NCI-H187 (cell line): ENCODE data around the gene LEMD3.

Experiments used
- DNase-seq, 2 experiments: peaks; one replicate each; lab custom pipeline; 2025; lab: John Stamatoyannopoulos, UW

Gene LEMD3

GRCh38 chr12:65170209-65170881 lies 962 bp downstream of the LEMD3 start:
- DNase-seq, result peak in 1 of 2 experiments; percentile 62

- no peak for DNase-seq
These were observed 1.7 kb downstream of the LEMD3 start for GRCh38 chr12:65171073-65171472.

- no peak for DNase-seq
These were observed 2.5 kb downstream of the LEMD3 start for GRCh38 chr12:65171870-65172269.

GRCh38 chr12:65175385-65175784 lies 6.0 kb downstream of the LEMD3 start:
- DNase-seq, result no peak

DNA sequence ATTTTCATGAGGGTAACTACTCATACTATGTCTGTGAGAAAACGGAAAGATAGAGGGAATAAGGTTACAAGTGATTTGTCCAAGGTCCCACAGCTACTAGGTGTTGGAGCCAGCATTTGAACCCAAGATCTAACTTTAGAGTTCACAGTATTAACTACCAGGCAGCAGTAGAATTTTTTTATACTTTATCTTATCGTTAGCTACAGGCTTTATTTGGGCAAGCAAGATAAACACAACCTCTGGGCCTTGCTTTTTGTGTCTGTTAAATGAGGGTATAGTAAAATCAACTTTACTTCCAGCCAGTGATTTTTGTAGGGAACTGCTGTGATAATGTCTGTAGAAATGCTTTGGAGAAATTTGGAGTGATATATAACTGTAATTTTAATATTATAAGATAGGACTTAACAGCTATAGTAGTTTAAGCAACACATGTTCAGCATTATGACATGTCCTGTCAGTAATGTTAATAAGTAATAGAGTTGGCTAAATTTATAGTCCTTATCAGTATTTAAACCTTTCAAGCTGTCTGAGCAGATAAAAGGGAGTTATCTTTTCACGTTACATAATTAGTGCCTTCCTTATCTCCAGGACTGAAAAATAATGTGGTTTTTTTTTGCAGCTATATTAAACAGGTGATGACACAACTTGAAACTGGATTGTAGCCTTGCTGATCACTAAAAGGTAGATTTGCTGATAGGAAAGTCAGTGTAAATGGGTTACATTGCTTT lies 12.8 kb downstream of the LEMD3 start:
- no peak for DNase-seq

GRCh38 chr12:65184176-65184857 lies 14.9 kb downstream of the LEMD3 start:
- DNase-seq, result no peak

DNA sequence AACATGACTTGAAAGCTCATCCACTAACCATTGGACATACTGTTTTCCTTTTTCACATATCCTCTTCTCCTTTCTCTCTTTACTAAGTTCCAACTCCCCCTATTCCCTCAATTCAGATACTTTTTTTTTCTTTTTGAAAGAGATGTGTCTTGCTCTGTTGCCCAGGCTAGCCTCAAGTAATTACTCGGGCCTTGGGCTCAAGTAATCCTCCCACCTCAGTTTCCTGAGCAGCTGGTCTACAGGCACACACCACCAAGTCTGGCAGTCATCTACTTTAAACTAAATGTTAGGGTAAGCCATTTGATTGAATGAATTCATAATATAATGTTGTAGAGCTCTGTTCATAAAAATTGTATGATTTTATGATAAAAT lies 15.5 kb downstream of the LEMD3 start:
- DNase-seq, result no peak

GRCh38 chr12:65187665-65188064 lies 18.3 kb downstream of the LEMD3 start:
- no peak for DNase-seq

- no peak for DNase-seq
These were observed 18.9 kb downstream of the LEMD3 start for GRCh38 chr12:65188179-65188701.

- DNase-seq, result no peak
These were observed 19.8 kb downstream of the LEMD3 start for GRCh38 chr12:65189028-65189718.

DNA sequence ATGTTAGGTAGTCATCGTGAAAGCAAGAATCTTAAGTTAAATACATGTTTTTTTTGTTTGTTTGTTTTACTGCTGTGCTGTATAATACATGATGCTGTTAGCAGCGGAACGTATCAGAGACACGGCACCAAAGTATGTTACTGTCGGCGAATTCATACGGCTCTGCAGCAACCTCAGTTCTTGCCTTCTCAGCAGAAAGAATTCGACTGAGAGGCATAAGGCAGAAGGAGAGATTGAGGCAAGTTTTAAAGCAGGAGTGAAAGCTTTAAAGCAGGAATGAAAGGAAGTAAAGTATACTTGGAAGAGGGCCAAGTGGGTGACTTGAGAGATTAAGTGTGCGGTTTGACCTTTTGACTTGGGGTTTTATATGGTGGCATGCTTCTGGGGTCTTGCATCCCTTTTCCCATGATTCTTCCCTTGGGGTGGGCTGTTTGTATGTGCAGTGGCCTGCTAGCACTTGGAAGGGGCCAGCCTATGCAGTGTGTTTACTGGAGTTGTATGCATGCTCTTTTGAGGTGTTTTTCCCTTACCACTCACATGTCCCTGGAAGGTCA lies 23.7 kb downstream of the LEMD3 start:
- no peak for DNase-seq

DNA sequence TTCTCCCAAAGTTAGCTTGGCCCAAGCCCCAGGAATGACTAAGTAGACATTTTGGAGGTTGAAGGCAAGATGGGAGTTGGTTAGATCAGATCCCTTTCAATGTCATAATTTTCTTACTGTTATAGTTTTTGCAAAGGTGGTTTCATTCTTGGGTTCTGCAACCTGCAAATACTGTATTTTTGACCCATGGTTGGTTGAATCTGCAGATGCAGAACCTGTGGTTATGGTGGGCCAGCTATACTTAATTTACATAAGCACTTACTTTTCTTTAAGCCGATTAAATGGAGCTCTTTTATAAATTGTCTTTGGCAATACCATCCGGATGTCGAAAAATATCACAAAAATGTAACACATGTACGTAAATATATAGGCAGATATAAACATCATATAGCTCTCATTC lies 25.6 kb downstream of the LEMD3 start:
- no peak for DNase-seq

- DNase-seq, result no peak
These were observed 26.1 kb downstream of the LEMD3 start for GRCh38 chr12:65195387-65196055.

DNA sequence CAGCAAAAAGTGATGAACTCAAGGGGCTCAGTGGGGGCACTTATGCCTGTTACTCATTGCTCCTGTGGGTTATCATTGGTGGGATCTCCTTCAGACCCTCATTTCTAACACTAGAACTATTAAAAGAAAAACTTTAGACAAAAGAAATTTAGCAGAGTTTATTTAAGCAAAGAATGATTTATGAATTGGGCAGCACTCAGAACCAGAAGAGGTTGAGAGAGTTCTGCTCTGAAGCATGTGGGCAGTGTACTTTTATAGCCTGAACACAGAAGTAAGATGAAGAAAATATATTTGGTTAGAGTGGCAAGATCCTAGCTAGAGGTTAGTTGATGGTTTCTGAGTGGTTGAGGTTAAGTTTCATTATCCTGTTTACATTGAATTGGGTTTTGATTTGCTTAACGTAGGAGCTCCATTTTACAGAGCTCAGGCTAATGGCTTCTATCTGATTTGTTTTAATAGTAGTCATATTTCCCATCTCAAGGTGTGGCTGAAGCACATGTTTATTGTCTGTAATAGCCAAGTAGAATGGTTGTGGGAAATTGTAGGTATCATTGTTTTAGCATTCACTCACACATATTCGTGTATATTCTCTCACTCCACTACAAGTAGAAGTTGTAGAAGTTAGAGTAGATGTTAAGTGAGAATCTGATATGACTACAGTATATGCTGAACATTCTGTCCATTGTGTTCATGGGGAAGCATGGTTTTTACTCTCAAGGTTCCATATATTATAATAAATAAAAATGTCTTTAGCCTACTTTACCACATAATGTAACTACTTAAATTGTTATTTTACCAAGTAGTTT lies 27.6 kb downstream of the LEMD3 start:
- no peak for DNase-seq

DNA sequence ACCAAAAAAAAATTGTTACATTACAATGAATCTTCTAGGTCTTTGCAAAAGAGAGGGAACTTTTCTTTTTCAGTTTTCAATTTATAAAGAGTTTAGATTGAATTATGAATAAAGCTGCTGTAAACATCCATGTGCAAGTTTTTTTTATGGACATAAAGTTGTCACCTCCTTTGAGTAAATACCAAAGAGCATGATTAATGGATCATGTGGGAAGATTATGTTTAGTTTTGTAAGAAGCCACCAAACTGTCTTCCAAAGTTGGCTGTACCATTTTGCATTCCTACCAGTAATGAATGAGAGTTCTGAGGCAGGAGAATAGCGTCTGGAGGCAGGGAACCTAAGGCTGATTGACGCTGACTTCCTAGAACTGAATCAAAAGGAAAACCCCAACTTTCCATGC lies 30.2 kb downstream of the LEMD3 start:
- no peak for DNase-seq

- no peak for DNase-seq
These were observed 30.8 kb downstream of the LEMD3 start for GRCh38 chr12:65200007-65200665.

DNA sequence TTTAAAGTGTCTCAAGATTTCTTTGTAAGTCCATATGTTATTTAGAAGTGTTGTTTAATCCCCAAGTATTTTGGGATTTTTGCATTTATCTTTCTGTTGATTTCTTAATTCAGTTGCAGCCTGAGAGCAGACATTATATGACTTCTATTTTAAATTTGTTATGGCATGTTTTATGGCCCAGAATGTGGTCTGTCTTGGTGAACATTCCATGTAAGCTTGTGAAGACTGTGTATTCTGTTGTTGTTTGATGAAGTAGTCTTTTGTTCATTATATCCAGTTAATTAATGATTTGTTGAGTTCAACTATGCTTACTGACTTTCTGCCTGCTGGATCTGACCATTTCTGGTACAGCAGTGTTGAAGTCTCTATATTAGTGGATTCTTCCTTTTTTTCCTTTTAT lies 34.0 kb downstream of the LEMD3 start:
- no peak for DNase-seq

- no peak for DNase-seq
These were observed 35.6 kb downstream of the LEMD3 start for GRCh38 chr12:65204886-65205525.

DNA sequence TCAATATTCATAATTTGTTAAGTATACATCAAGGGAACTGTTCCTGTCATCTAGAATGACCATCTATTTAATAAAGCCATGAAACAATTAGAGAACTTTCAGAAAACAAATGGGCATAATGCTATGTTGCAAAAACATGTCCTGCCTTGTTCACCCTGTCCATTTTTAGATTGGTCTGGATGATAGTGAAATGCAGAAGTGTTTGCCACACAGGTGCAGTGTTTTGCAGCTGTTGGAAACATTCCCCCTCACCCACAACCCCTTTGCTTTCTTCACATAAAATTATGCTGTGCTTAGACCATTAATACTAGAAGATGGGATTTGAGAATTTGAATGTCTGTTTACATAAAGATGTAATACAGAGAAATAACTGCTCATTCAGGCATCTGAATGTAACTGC lies 36.5 kb downstream of the LEMD3 start:
- no peak for DNase-seq

DNA sequence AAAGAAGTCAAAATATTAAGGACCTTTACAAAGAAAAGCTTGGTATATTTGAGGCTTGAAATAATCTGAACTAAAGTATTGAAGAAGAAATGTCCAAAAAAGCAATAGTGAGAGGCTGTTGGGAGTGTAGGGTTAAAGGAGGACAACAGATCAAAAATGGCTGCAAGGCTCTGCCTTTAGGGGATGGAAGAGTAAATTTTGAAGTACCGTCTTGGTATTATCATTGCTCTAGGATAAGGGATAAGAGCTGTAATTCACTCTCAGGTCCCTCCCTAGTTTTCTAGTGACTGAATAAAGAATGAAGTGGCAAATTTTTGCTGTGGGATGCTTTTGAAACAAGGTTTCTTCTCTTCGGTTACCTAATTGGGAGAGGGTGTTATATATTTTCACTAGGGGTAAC lies 38.7 kb downstream of the LEMD3 start:
- DNase-seq, result no peak
